Upper lobe of left lung (tissue), 6 donors: Measurements from ENCODE around the gene CCL7. TPM values are rescaled to one million over a fixed set of nuclear protein-coding genes. Genes with fewer than 3 reads are reported as not detected.

ENCODE experiments used
- ATAC-seq, 2 donors: fragments of 200-7000 bp; cut with Tn5 transposase; one replicate each; pipeline ENCODE4 v1.9.1; 2022; ENCODE audit warnings: mild to moderate bottlenecking in 2 of 2, moderate library complexity in 2 of 2; ENCODE audit not compliant: low FRiP score in 2 of 2
- DNase-seq, 2 donors: peaks; one replicate each; pipeline ENCODE4 v3.0.0-alpha.2; 2019 to 2020
- H3K27ac ChIP-seq, 4 donors: fragments of 200-600 bp; sonication (generic); one replicate each; pipeline ENCODE4 v1.5.1; 2016 to 2019
- H3K27me3 ChIP-seq, 4 donors: fragments of 200-600 bp; sonication (generic); one replicate each; pipeline ENCODE4 v1.5.1; 2017 to 2019
- H3K36me3 ChIP-seq, 4 donors: fragments of 200-600 bp; sonication (generic); one replicate each; pipeline ENCODE4 v1.5.1; 2016 to 2019
- H3K4me1 ChIP-seq, 4 donors: fragments of 200-600 bp; sonication (generic); one replicate each; pipeline ENCODE4 v1.5.1; 2018 to 2019
- H3K4me3 ChIP-seq, 4 donors: fragments of 200-600 bp; sonication (generic); one replicate each; pipeline ENCODE4 v1.5.1; 2017 to 2019; ENCODE audit warnings: mild to moderate bottlenecking in 2 of 4, moderate library complexity in 1 of 4
- H3K9me3 ChIP-seq, 4 donors: fragments of 200-600 bp; sonication (generic); one replicate each; pipeline ENCODE4 v1.5.1; 2018 to 2019
- CTCF ChIP-seq, 6 experiments: fragments of 450-650 bp in 4 of 6; fragments of 200-600 bp in 2 of 6; sonication (generic) in 2 of 6; IDR thresholded peaks; one replicate each; pipeline ENCODE4 v1.5.1; 2016 to 2019; ENCODE audit warnings: antibody characterized with exemption in 6 of 6
- EP300 ChIP-seq, 4 donors: sonication (generic); formaldehyde crosslinking; IDR thresholded peaks; one replicate each; pipeline ENCODE4 v1.5.1; 2017; ENCODE audit warnings: antibody characterized with exemption in 4 of 4, control low read depth in 2 of 4
- POLR2A ChIP-seq, 4 donors: fragments of 450-650 bp; IDR thresholded peaks; one replicate each; pipeline ENCODE4 v1.5.1; 2016 to 2017; ENCODE audit warnings: antibody characterized with exemption in 4 of 4, mild to moderate bottlenecking in 2 of 4
- POLR2AphosphoS5 ChIP-seq, 2 donors: sonication (generic); formaldehyde crosslinking; IDR thresholded peaks; one replicate each; pipeline ENCODE4 v1.5.1; 2017; ENCODE audit warnings: antibody characterized with exemption in 2 of 2
- WGBS, 2 donors: methylation state at CpG; one replicate each; pipeline ENCODE4 v1.1.5; 2017 to 2018; 5-methylcytosine and 5-hydroxymethylcytosine counted together
- total RNA-seq, 6 donors: library from RNA; depleted of rRNA in 4 of 6; stranded (reverse); fragments of >200 nt in 4 of 6; gene quantifications; one replicate each; pipeline versions ENCODE4 v1.1.0 to v1.2.1, GENCODE V29; 2016 to 2021
- donor health status: DM: no; HTN: no; CAD: no; lungs with moderate emphysema.
- donor health status: DM: no; HTN: yes; CAD: no; lungs with severe emphysema.

The CCL7 gene
- total RNA-seq, 6 donors from 2014 or later, result 0.34 TPM; not detected in 5

- no peaks in the 10 kb centered on the region for H3K36me3 ChIP-seq
- H3K27me3 ChIP-seq, result no peaks in the 10 kb centered on the region
- TF ChIP-seq POLR2A (IDR thresholded peaks at IDR 0.05) (no peak), POLR2AphosphoS5 (IDR thresholded peaks at IDR 0.05) (no peak), EP300 (IDR thresholded peaks at IDR 0.05) (no peak), CTCF (IDR thresholded peaks at IDR 0.05) (no peak)
- H3K9me3 ChIP-seq, result no peaks in the 10 kb centered on the region
- no peak overlapping the region for H3K4me3 ChIP-seq
- no peak for DNase-seq
- H3K4me1 ChIP-seq, result peaks cover 6 to 12% (median 7%) of the 10 kb centered on the region in 4 donors
- ATAC-seq, result no peak
- 58 to 69% methylated on average over 4 of the region's 4 CpGs for WGBS, 2 donors
- H3K27ac ChIP-seq, result no peak overlapping the region
Observed at GRCh38 chr17:34260861-34261260, 9.2 kb upstream of the CCL7 start.

GRCh38 chr17:34261568-34262337, 8.3 kb upstream of the CCL7 start:
- DNase-seq (no peak), ATAC-seq (no peak)
- 72 to 76% methylated on average over 5 of the region's 5 CpGs for WGBS, 2 donors
- H3K4me3 ChIP-seq, result no peak overlapping the region
- H3K27ac ChIP-seq, result no peak overlapping the region
- peaks cover 0 to 8% (median 4%) of the 10 kb centered on the region in 4 donors for H3K4me1 ChIP-seq
- TF ChIP-seq CTCF (IDR thresholded peaks at IDR 0.05), result no peak
- TF ChIP-seq POLR2A (IDR thresholded peaks at IDR 0.05), result no peak
- no peak for TF ChIP-seq POLR2AphosphoS5 (IDR thresholded peaks at IDR 0.05)
- no peak for TF ChIP-seq EP300 (IDR thresholded peaks at IDR 0.05)
- H3K9me3 ChIP-seq, result no peaks in the 10 kb centered on the region
- no peaks in the 10 kb centered on the region for H3K36me3 ChIP-seq
- H3K27me3 ChIP-seq, result no peaks in the 10 kb centered on the region

- 36 to 46% methylated on average over 3 of the region's 3 CpGs for WGBS, 2 donors
- DNase-seq, result no peak
- H3K9me3 ChIP-seq, result no peaks in the 10 kb centered on the region
- no peak overlapping the region for H3K4me3 ChIP-seq
- ATAC-seq, result no peak
- no peaks in the 10 kb centered on the region for H3K4me1 ChIP-seq
- H3K27me3 ChIP-seq, result no peaks in the 10 kb centered on the region
- no peak overlapping the region for H3K27ac ChIP-seq
- no peak for TF ChIP-seq POLR2A (IDR thresholded peaks at IDR 0.05)
- no peak for TF ChIP-seq CTCF (IDR thresholded peaks at IDR 0.05)
- TF ChIP-seq POLR2AphosphoS5 (IDR thresholded peaks at IDR 0.05), result no peak
- TF ChIP-seq EP300 (IDR thresholded peaks at IDR 0.05), result no peak
- H3K36me3 ChIP-seq, result no peaks in the 10 kb centered on the region
Observed at GRCh38 chr17:34265711-34266110, 4.3 kb upstream of the CCL7 start.

GRCh38 chr17:34275881-34276280, 5.9 kb downstream of the CCL7 start:
- Histone ChIP-seq H3K36me3 (no peaks in the 10 kb centered on the region), H3K27ac (no peak overlapping the region), H3K27me3 (no peaks in the 10 kb centered on the region), H3K9me3 (no peaks in the 10 kb centered on the region), H3K4me3 (no peak overlapping the region), H3K4me1 (no peaks in the 10 kb centered on the region)
- TF ChIP-seq POLR2A (IDR thresholded peaks at IDR 0.05) (no peak), CTCF (IDR thresholded peaks at IDR 0.05) (no peak), POLR2AphosphoS5 (IDR thresholded peaks at IDR 0.05) (no peak), EP300 (IDR thresholded peaks at IDR 0.05) (no peak)
- 0 to 13% methylated on average over 1 of the region's 1 CpG for WGBS, 2 donors
- ATAC-seq, result no peak
- DNase-seq, result no peak

- Histone ChIP-seq H3K27ac (no peak overlapping the region), H3K4me3 (no peak overlapping the region), H3K27me3 (no peaks in the 10 kb centered on the region), H3K9me3 (no peaks in the 10 kb centered on the region), H3K36me3 (no peaks in the 10 kb centered on the region), H3K4me1 (no peaks in the 10 kb centered on the region)
- DNase-seq (no peak), ATAC-seq (no peak)
- TF ChIP-seq CTCF (IDR thresholded peaks at IDR 0.05), result no peak
- no peak for TF ChIP-seq POLR2AphosphoS5 (IDR thresholded peaks at IDR 0.05)
- TF ChIP-seq POLR2A (IDR thresholded peaks at IDR 0.05), result no peak
- TF ChIP-seq EP300 (IDR thresholded peaks at IDR 0.05), result no peak
- WGBS, 2 donors, result 59 to 64% methylated on average over 4 of the region's 4 CpGs
Observed at GRCh38 chr17:34276826-34277225, 6.8 kb downstream of the CCL7 start.
